C4-2B (cell line): ENCODE data around the gene SHROOM3.

Source experiments
- ZFX ChIP-seq: fragments of 450-650 bp; IDR thresholded peaks from 2 replicates; pipeline ENCODE4 v1.6.1; 2017
- TF ChIP-seq, protein P1 (sequence below): fragments of 450-650 bp; conservative IDR thresholded peaks from 2 replicates; pipeline ENCODE4 v1.5.1; 2017; ENCODE audit warnings: mild to moderate bottlenecking

GRCh38 chr4:76407440-76408119 lies 27.4 kb upstream of the SHROOM3 start:
- TF ChIP-seq, protein P1, sequence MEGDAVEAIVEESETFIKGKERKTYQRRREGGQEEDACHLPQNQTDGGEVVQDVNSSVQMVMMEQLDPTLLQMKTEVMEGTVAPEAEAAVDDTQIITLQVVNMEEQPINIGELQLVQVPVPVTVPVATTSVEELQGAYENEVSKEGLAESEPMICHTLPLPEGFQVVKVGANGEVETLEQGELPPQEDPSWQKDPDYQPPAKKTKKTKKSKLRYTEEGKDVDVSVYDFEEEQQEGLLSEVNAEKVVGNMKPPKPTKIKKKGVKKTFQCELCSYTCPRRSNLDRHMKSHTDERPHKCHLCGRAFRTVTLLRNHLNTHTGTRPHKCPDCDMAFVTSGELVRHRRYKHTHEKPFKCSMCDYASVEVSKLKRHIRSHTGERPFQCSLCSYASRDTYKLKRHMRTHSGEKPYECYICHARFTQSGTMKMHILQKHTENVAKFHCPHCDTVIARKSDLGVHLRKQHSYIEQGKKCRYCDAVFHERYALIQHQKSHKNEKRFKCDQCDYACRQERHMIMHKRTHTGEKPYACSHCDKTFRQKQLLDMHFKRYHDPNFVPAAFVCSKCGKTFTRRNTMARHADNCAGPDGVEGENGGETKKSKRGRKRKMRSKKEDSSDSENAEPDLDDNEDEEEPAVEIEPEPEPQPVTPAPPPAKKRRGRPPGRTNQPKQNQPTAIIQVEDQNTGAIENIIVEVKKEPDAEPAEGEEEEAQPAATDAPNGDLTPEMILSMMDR, result no peak
- no peak for TF ChIP-seq ZFX
